CD4-positive, alpha-beta T cell treated with Interleukin-6 for 4 hours (primary cell): ENCODE measurements around the gene GPS1.

ENCODE experiments used
- DNase-seq: peaks from one replicate; pipeline ENCODE4 v3.0.0-alpha.2; 2020; ENCODE audit warnings: mixed read lengths

Gene GPS1

DNA sequence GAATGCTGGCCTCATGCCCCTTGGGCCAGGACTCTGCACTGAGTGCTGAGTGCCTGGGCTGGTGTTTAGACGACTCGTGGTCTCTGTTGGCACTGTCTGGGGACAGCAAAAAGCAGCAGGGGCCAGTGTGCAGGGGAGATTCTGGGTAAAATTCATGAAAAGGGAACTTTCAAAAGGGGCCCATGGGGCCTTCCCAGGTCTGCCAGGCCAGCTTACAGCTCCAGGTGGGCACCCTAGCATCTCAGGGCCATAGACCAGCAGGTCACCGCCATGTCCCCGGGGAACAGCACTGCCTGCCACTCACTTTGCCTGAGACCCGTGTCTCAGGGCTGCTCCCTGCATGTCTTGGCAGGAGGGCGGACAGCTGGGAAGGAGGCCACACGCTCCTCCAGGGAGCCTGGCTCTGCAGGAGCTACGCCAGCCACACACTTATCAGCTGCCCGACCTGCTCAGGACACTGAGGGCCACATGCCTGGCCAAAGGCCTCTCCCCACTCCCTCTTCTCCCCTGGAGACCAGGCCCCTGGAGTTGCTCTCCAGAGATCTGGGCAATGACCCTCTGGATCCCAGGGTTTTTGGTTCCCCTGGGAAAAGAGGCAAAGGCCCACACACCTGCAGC, 55.1 kb downstream of the GPS1 start:
- no peak for DNase-seq
